Neural progenitor cell (in vitro differentiated cells): Measurements from ENCODE around the gene C2orf49. TPM values are rescaled to one million over a fixed set of nuclear protein-coding genes. Genes with fewer than 3 reads are reported as not detected.

Source experiments
- DNase-seq: peaks from one replicate; pipeline ENCODE4 v3.0.0-alpha.2; 2016; ENCODE audit warnings: low spot score
- H2AFZ ChIP-seq: fragments of 200-600 bp; sonication (generic); replicated peaks from 2 replicates; pipeline ENCODE4 v1.6.1; 2016; ENCODE audit warnings: antibody characterized with exemption
- H3F3A ChIP-seq: fragments of 200-600 bp; sonication (generic); 2 replicates; pipeline ENCODE4 v1.6.1; 2016; ENCODE audit warnings: antibody characterized with exemption, low read depth
- H3K27ac ChIP-seq: fragments of 200-600 bp; sonication (generic); 2 replicates; pipeline ENCODE4 v1.5.1; 2016; ENCODE audit warnings: mild to moderate bottlenecking
- H3K27me3 ChIP-seq: fragments of 200-600 bp; sonication (generic); 2 replicates; pipeline ENCODE4 v1.6.1; 2016; ENCODE audit warnings: mild to moderate bottlenecking, moderate library complexity
- H3K36me3 ChIP-seq: fragments of 200-600 bp; sonication (generic); 2 replicates; pipeline ENCODE4 v1.5.1; 2016
- H3K4me1 ChIP-seq: fragments of 200-600 bp; sonication (generic); 2 replicates; pipeline ENCODE4 v1.6.1; 2016; ENCODE audit warnings: mixed run types
- H3K4me2 ChIP-seq: fragments of 200-600 bp; sonication (generic); 2 replicates; pipeline ENCODE4 v1.6.1; 2016
- H3K4me3 ChIP-seq: fragments of 200-600 bp; sonication (generic); 2 replicates; pipeline ENCODE4 v1.5.1; 2016
- H3K79me2 ChIP-seq: fragments of 200-600 bp; sonication (generic); 2 replicates; pipeline ENCODE4 v1.6.1; 2016; ENCODE audit warnings: low read depth
- H3K9ac ChIP-seq: fragments of 200-600 bp; sonication (generic); 2 replicates; pipeline ENCODE4 v1.6.1; 2016
- H3K9me3 ChIP-seq: fragments of 200-600 bp; sonication (generic); 2 replicates; pipeline ENCODE4 v1.5.1; 2016; ENCODE audit warnings: low read depth
- H4K20me1 ChIP-seq: fragments of 200-600 bp; sonication (generic); 2 replicates; pipeline ENCODE4 v1.6.1; 2016; ENCODE audit warnings: low read depth
- H3K27ac Mint-ChIP-seq: 3 replicates; pipeline ENCODE4 v1.8.0; 2021; ENCODE audit warnings: mixed read lengths
- H3K27me3 Mint-ChIP-seq: 2 replicates; pipeline ENCODE4 v1.8.0; 2022; ENCODE audit warnings: low read depth, mild to moderate bottlenecking, inconsistent platforms, moderate library complexity, mixed read lengths; ENCODE audit not compliant: insufficient read depth
- H3K36me3 Mint-ChIP-seq: 3 replicates; pipeline ENCODE4 v1.8.0; 2021; ENCODE audit warnings: mixed read lengths
- H3K4me1 Mint-ChIP-seq: 3 replicates; pipeline ENCODE4 v1.8.0; 2021; ENCODE audit warnings: mixed read lengths
- H3K4me3 Mint-ChIP-seq: 3 replicates; pipeline ENCODE4 v1.8.0; 2021; ENCODE audit warnings: mild to moderate bottlenecking, moderate library complexity, mixed read lengths
- H3K9me3 Mint-ChIP-seq: 3 replicates; pipeline ENCODE4 v1.8.0; 2020; ENCODE audit warnings: mixed read lengths
- CTCF ChIP-seq: fragments of 200-600 bp; sonication (generic); IDR thresholded peaks from 2 replicates; pipeline ENCODE4 v1.5.1; 2017; ENCODE audit warnings: antibody characterized with exemption, mild to moderate bottlenecking
- EZH2 ChIP-seq: fragments of 200-600 bp; sonication (generic); IDR thresholded peaks from 2 replicates; pipeline ENCODE4 v1.6.1; 2017; ENCODE audit warnings: antibody characterized with exemption, mild to moderate bottlenecking, moderate library complexity
- EZH2phosphoT487 ChIP-seq: fragments of 200-600 bp; sonication (generic); IDR thresholded peaks from 2 replicates; pipeline ENCODE4 v1.6.1; 2017; ENCODE audit warnings: antibody characterized with exemption
- total RNA-seq: library from RNA; depleted of rRNA; stranded (reverse); fragments of >200 nt; gene quantifications from 2 replicates; pipeline ENCODE4 v1.2.3, GENCODE V29; 2015; ENCODE audit warnings: low replicate concordance

Gene C2orf49
- total RNA-seq, 1 donor from 2014 or later: 42.9 TPM

GRCh38 chr2:105307550-105307949, 29.8 kb upstream of the C2orf49 start:
- no peak overlapping the region for H3K4me3 Mint-ChIP-seq

GRCh38 chr2:105307962-105308361, 29.4 kb upstream of the C2orf49 start:
- Histone ChIP-seq H3K27me3 (no peaks in the 10 kb centered on the region), H3K79me2 (peaks cover 29% of the 10 kb centered on the region), H3K27ac (no peak overlapping the region), H3F3A (no peaks in the 10 kb centered on the region), H3K4me2 (no peak overlapping the region), H3K4me1 (no peaks in the 10 kb centered on the region), H3K4me3 (no peak overlapping the region), H2AFZ (no peak overlapping the region), H4K20me1 (peaks cover 9% of the 10 kb centered on the region), H3K9me3 (no peaks in the 10 kb centered on the region), H3K36me3 (no peaks in the 10 kb centered on the region), H3K9ac (no peak overlapping the region)
- H3K27ac Mint-ChIP-seq: no peak overlapping the region
- no peaks in the 10 kb centered on the region for H3K9me3 Mint-ChIP-seq
- DNase-seq: no peak
- peaks cover 19% of the 10 kb centered on the region for H3K36me3 Mint-ChIP-seq
- H3K27me3 Mint-ChIP-seq: no peaks in the 10 kb centered on the region
- no peak for TF ChIP-seq EZH2phosphoT487
- TF ChIP-seq CTCF: no peak
- no peak for TF ChIP-seq EZH2
- H3K4me3 Mint-ChIP-seq: no peak overlapping the region
- H3K4me1 Mint-ChIP-seq: peaks cover 15% of the 10 kb centered on the region

More at GRCh38 chr2:105307550-105307949, 29.8 kb upstream of the C2orf49 start:
- Histone ChIP-seq H3K9me3 (no peaks in the 10 kb centered on the region), H3F3A (no peaks in the 10 kb centered on the region), H3K27me3 (no peaks in the 10 kb centered on the region), H3K9ac (no peak overlapping the region), H3K79me2 (peaks cover 25% of the 10 kb centered on the region), H3K27ac (no peak overlapping the region), H3K4me2 (no peak overlapping the region), H3K4me1 (no peaks in the 10 kb centered on the region), H3K36me3 (no peaks in the 10 kb centered on the region), H3K4me3 (no peak overlapping the region), H2AFZ (no peak overlapping the region), H4K20me1 (peaks cover 9% of the 10 kb centered on the region)
- peaks cover 19% of the 10 kb centered on the region for H3K36me3 Mint-ChIP-seq
- TF ChIP-seq EZH2: no peak
- no peak for TF ChIP-seq CTCF
- TF ChIP-seq EZH2phosphoT487: no peak
- no peaks in the 10 kb centered on the region for H3K27me3 Mint-ChIP-seq
- H3K9me3 Mint-ChIP-seq: no peaks in the 10 kb centered on the region
- no peak overlapping the region for H3K27ac Mint-ChIP-seq
- DNase-seq: no peak
- H3K4me1 Mint-ChIP-seq: peaks cover 15% of the 10 kb centered on the region

- H3F3A ChIP-seq: no peaks in the 10 kb centered on the region
- Mint-ChIP-seq H3K27ac (peak overlapping the region; percentile 89), H3K27me3 (no peaks in the 10 kb centered on the region), H3K9me3 (no peaks in the 10 kb centered on the region), H3K36me3 (peaks cover 19% of the 10 kb centered on the region), H3K4me3 (no peak overlapping the region), H3K4me1 (peaks cover 15% of the 10 kb centered on the region)
- no peak overlapping the region for H2AFZ ChIP-seq
- no peak overlapping the region for H3K4me2 ChIP-seq
- H3K9me3 ChIP-seq: no peaks in the 10 kb centered on the region
- no peaks in the 10 kb centered on the region for H3K4me1 ChIP-seq
- H3K27ac ChIP-seq: no peak overlapping the region
- no peaks in the 10 kb centered on the region for H3K27me3 ChIP-seq
- H4K20me1 ChIP-seq: peaks cover 9% of the 10 kb centered on the region
- H3K9ac ChIP-seq: no peak overlapping the region
- no peak for TF ChIP-seq CTCF
- no peak for TF ChIP-seq EZH2phosphoT487
- TF ChIP-seq EZH2: no peak
- no peaks in the 10 kb centered on the region for H3K36me3 ChIP-seq
- H3K79me2 ChIP-seq: peaks cover 35% of the 10 kb centered on the region
- H3K4me3 ChIP-seq: no peak overlapping the region
- DNase-seq: no peak
Measured at GRCh38 chr2:105308382-105309146, 28.8 kb upstream of the C2orf49 start.
